ENCODE data around the gene TCHH. TPM values are rescaled to one million over a fixed set of nuclear protein-coding genes. Genes with fewer than 3 reads are reported as not detected.

Gene TCHH
- total and polyA plus RNA-seq, 10 of the 15 experiments (the other 5 are each of a cell fraction or from before 2014, with no cell fraction given), result not detected

- Histone ChIP-seq H4K20me1 (ENCODE audit: control insufficient read depth, insufficient read depth) (no peaks in the 10 kb centered on the region), H2AFZ (ENCODE audit: control insufficient read depth, low read depth, low read length) (no peak overlapping the region), H3K79me2 (ENCODE audit: control insufficient read depth, insufficient read depth, low read length) (no peaks in the 10 kb centered on the region), H3K9ac (ENCODE audit: control insufficient read depth, insufficient read depth, low read length) (no peak overlapping the region), H3K27me3 (replicated peaks in 1 of 2; ENCODE audit: control insufficient read depth in 2 of 2, insufficient read depth in 2 of 2, low read length in 1 of 2) (peaks cover 0 to 5% of the 10 kb centered on the region in 2 experiments; a peak in 3 of 4 replicates), H3K36me3 (ENCODE audit: control insufficient read depth in 2 of 2, insufficient read depth in 2 of 2, low read length in 1 of 2) (no peaks in the 10 kb centered on the region), H3K4me3 (no peak overlapping the region), H3K27ac (ENCODE audit: control insufficient read depth, insufficient read depth) (no peak overlapping the region), H3K9me3 (replicated peaks; ENCODE audit: control insufficient read depth, insufficient read depth, low read length) (no peaks in the 10 kb centered on the region), H3K4me1 (ENCODE audit: control insufficient read depth, insufficient read depth, low read length) (no peaks in the 10 kb centered on the region), H3K4me2 (ENCODE audit: control insufficient read depth, insufficient read depth) (no peak overlapping the region)
- FAIRE-seq (no peak), ATAC-seq (no peak), DNase-seq (ENCODE audit: low read depth, low spot score) (no peak)
- POLR2A ChIA-PET, result no interaction called here
- no TSS peak for BruUV-seq (replicated peaks)
- intact Hi-C loops (cut with micrococcal nuclease; ENCODE audit: unreplicated experiment) (no loop called here), in situ Hi-C loops (cut with MboI) (no loop called here)
- SMC1A ChIA-PET (ENCODE audit: uncharacterized antibody, unreplicated experiment), result no interaction called here
- CTCF ChIA-PET, result no interaction called here
- RAD21 ChIA-PET (ENCODE audit: unreplicated experiment), result no interaction called here
- TF ChIP-seq DPF2 (IDR thresholded peaks at IDR 0.05), result no peak
Measured at GRCh38 chr1:152127673-152128072, 12.4 kb upstream of the TCHH start.

GRCh38 chr1:152125834-152126443, 10.7 kb upstream of the TCHH start:
- ATAC-seq (no peak), FAIRE-seq (no peak), DNase-seq (ENCODE audit: low read depth, low spot score) (no peak)
- no peaks in the 10 kb centered on the region for H3K79me2 ChIP-seq (ENCODE audit: control insufficient read depth, insufficient read depth, low read length)
- CTCF ChIA-PET, result no interaction called here
- in situ Hi-C loops (cut with MboI), result no loop called here
- POLR2A ChIA-PET, result no interaction called here
- H2AFZ ChIP-seq (ENCODE audit: control insufficient read depth, low read depth, low read length), result no peak overlapping the region
- intact Hi-C loops (cut with micrococcal nuclease; ENCODE audit: unreplicated experiment), result no loop called here
- no peak overlapping the region for H3K27ac ChIP-seq (ENCODE audit: control insufficient read depth, insufficient read depth)
- 36% methylated on average over 6 of the region's 6 CpGs for WGBS (ENCODE audit: insufficient coverage, insufficient replicate concordance, low lambda C conversion rate, missing lambda C conversion rate)
- H3K4me2 ChIP-seq (ENCODE audit: control insufficient read depth, insufficient read depth), result no peak overlapping the region
- H3K36me3 ChIP-seq (ENCODE audit: control insufficient read depth in 2 of 2, insufficient read depth in 2 of 2, low read length in 1 of 2), result no peaks in the 10 kb centered on the region
- H3K4me3 ChIP-seq, result no peak overlapping the region
- H3K9ac ChIP-seq (ENCODE audit: control insufficient read depth, insufficient read depth, low read length), result no peak overlapping the region
- H3K9me3 ChIP-seq (replicated peaks; ENCODE audit: control insufficient read depth, insufficient read depth, low read length), result no peaks in the 10 kb centered on the region
- RAD21 ChIA-PET (ENCODE audit: unreplicated experiment), result no interaction called here
- SMC1A ChIA-PET (ENCODE audit: uncharacterized antibody, unreplicated experiment), result interaction anchor here (1.3 kb wide), 1 partner anchor 60 kb away, joined by 3 read pairs; no protein-coding TSS in a partner anchor
- no peaks in the 10 kb centered on the region for H4K20me1 ChIP-seq (ENCODE audit: control insufficient read depth, insufficient read depth)
- H3K27me3 ChIP-seq (replicated peaks in 1 of 2; ENCODE audit: control insufficient read depth in 2 of 2, insufficient read depth in 2 of 2, low read length in 1 of 2), result peaks cover 0 to 7% of the 10 kb centered on the region in 2 experiments; a peak in 2 of 4 replicates
- no TSS peak for BruUV-seq (replicated peaks)
- H3K4me1 ChIP-seq (ENCODE audit: control insufficient read depth, insufficient read depth, low read length), result no peaks in the 10 kb centered on the region
- TF ChIP-seq ZSCAN29 (IDR thresholded peaks at IDR 0.05), result no peak
- TF ChIP-seq EED (IDR thresholded peaks at IDR 0.05; ENCODE audit: low read depth), result no peak
- TF ChIP-seq DPF2 (IDR thresholded peaks at IDR 0.05), result no peak
- no peak for TF ChIP-seq HCFC1 (IDR thresholded peaks at IDR 0.05; ENCODE audit: low read length)
- TF ChIP-seq PML (IDR thresholded peaks at IDR 0.05; ENCODE audit: low read length), result no peak
- TF ChIP-seq TAF1 (IDR thresholded peaks at IDR 0.05; ENCODE audit: borderline replicate concordance, low read depth, low read length), result no peak
- no peak for TF ChIP-seq CUX1 (IDR thresholded peaks at IDR 0.05; ENCODE audit: insufficient replicate concordance, low read depth, low read length)
- TF ChIP-seq ZBED1 (IDR thresholded peaks at IDR 0.05; ENCODE audit: borderline replicate concordance), result no peak
- TF ChIP-seq SREBF2 (IDR thresholded peaks at IDR 0.05; ENCODE audit: low read length), result no peak
- no peak for TF ChIP-seq NFIC (IDR thresholded peaks at IDR 0.05; ENCODE audit: low read depth, low read length)
- no peak for TF ChIP-seq ETV6 (conservative IDR thresholded peaks at IDR 0.05 in 1 of 2, IDR thresholded peaks at IDR 0.05 in 1 of 2; ENCODE audit: borderline replicate concordance in 1 of 2, low read depth in 1 of 2)
- no peak for TF ChIP-seq USF1 (IDR thresholded peaks at IDR 0.05; ENCODE audit: borderline replicate concordance, extremely low read length, insufficient read depth, low read depth, low read length)
